Panc1 (cell line): ENCODE data around the gene GNB1. TPM values are rescaled to one million over a fixed set of nuclear protein-coding genes. Genes with fewer than 3 reads are reported as not detected.

Experiments
- ATAC-seq: fragments of 200-7000 bp; cut with Tn5 transposase; 2 replicates; pipeline ENCODE4 v1.9.1; 2020; ENCODE audit warnings: mild to moderate bottlenecking, moderate library complexity
- BruUV-seq: library from RNA; stranded (reverse); fragments of 400-500 nt; replicated peaks from 2 replicates; lab custom pipeline; 2021; lab: Mats Ljungman, UMichigan
- CTCF ChIA-PET: fragments of 300-600 bp; sonication (Branson Sonifier 250); formaldehyde crosslinking; loops from one replicate; lab custom pipeline; 2022; ENCODE audit warnings: antibody characterized with exemption; lab: Charles Lee
- POLR2A ChIA-PET: fragments of 300-600 bp; sonication (Branson Sonifier 250); formaldehyde crosslinking; loops from one replicate; lab custom pipeline; 2022; ENCODE audit warnings: antibody characterized with exemption; lab: Charles Lee
- DNase-seq: peaks from one replicate; pipeline ENCODE4 v3.0.0-alpha.2; 2010; ENCODE audit warnings: low read depth, low spot score
- H3K27ac ChIP-seq: 2 replicates; pipeline ENCODE4 v1.5.1; 2011; ENCODE audit warnings: mild to moderate bottlenecking, low read length, inconsistent platforms
- H3K27me3 ChIP-seq: fragments of 200-500 bp; sonication (Bioruptor generic); 2 replicates; pipeline ENCODE4 v1.6.0; 2014; ENCODE audit warnings: low read length, inconsistent platforms; ENCODE audit not compliant: control insufficient read depth, insufficient read depth
- H3K36me3 ChIP-seq: fragments of 200-500 bp; sonication (Bioruptor generic); 2 replicates; pipeline ENCODE4 v1.5.1; 2014; ENCODE audit warnings: inconsistent platforms, mild to moderate bottlenecking, low read length, moderate library complexity; ENCODE audit not compliant: control insufficient read depth, insufficient read depth
- H3K4me1 ChIP-seq: 2 replicates; pipeline ENCODE4 v1.5.1; 2011; ENCODE audit warnings: inconsistent platforms, mild to moderate bottlenecking, low read length, moderate library complexity; ENCODE audit not compliant: control insufficient read depth, insufficient read depth
- H3K4me3 ChIP-seq, 2 experiments: 2 replicates each; pipeline ENCODE4 v1.5.1; 2011 to 2012; ENCODE audit warnings: low read depth in 2 of 2, low read length in 2 of 2, mild to moderate bottlenecking in 2 of 2, inconsistent platforms in 1 of 2, moderate library complexity in 1 of 2
- H3K9me3 ChIP-seq: fragments of 200-500 bp; sonication (Bioruptor generic); 2 replicates; pipeline ENCODE4 v1.5.1; 2014; ENCODE audit warnings: low read depth, mild to moderate bottlenecking, inconsistent platforms, low read length, moderate library complexity; ENCODE audit not compliant: control insufficient read depth, insufficient read depth
- POLR2AphosphoS5 ChIP-seq: IDR thresholded peaks from 2 replicates; pipeline ENCODE4 v1.6.1; 2012; ENCODE audit warnings: mild to moderate bottlenecking, low read depth, low read length, moderate library complexity
- REST ChIP-seq, 2 experiments: IDR thresholded peaks; 2 replicates each; pipeline ENCODE4 v1.6.1; 2011 to 2012; ENCODE audit warnings: low read depth in 2 of 2, control low read depth in 1 of 2, low read length in 1 of 2, mild to moderate bottlenecking in 1 of 2, moderate library complexity in 1 of 2; ENCODE audit not compliant: insufficient read depth in 1 of 2
- SIN3A ChIP-seq: IDR thresholded peaks from 2 replicates; pipeline ENCODE4 v1.6.1; 2012; ENCODE audit warnings: low read depth, mild to moderate bottlenecking, low read length, moderate library complexity, borderline replicate concordance; ENCODE audit not compliant: insufficient read depth
- TCF7L2 ChIP-seq: IDR thresholded peaks from 2 replicates; pipeline ENCODE4 v1.6.1; 2011; ENCODE audit warnings: mild to moderate bottlenecking, low read depth, low read length, inconsistent platforms
- in situ Hi-C: cut with HindIII; loops from 2 replicates; pipeline ENCODE4 v1.10.0; 2016; ENCODE audit warnings: low sequenced_read_pairs, low pct_unique_long_range_greater_than_20kb
- intact Hi-C: fragments of 100-400 bp; cut with micrococcal nuclease; formaldehyde crosslinking; loops from one replicate; pipeline ENCODE4 v1.10.0; 2022; ENCODE audit not compliant: unreplicated experiment
- total RNA-seq: library from RNA; stranded (reverse); gene quantifications from one replicate; pipeline ENCODE4 v1.2.1, GENCODE V29; 2021; ENCODE audit not compliant: unreplicated experiment
- TF ChIP-seq, protein P1 (sequence below): fragments of 450-650 bp; IDR thresholded peaks from 2 replicates; pipeline ENCODE4 v1.5.1; 2017; ENCODE audit warnings: mild to moderate bottlenecking

The GNB1 gene
- total RNA-seq, 1 experiment from 2014 or later, result 499 TPM

DNA sequence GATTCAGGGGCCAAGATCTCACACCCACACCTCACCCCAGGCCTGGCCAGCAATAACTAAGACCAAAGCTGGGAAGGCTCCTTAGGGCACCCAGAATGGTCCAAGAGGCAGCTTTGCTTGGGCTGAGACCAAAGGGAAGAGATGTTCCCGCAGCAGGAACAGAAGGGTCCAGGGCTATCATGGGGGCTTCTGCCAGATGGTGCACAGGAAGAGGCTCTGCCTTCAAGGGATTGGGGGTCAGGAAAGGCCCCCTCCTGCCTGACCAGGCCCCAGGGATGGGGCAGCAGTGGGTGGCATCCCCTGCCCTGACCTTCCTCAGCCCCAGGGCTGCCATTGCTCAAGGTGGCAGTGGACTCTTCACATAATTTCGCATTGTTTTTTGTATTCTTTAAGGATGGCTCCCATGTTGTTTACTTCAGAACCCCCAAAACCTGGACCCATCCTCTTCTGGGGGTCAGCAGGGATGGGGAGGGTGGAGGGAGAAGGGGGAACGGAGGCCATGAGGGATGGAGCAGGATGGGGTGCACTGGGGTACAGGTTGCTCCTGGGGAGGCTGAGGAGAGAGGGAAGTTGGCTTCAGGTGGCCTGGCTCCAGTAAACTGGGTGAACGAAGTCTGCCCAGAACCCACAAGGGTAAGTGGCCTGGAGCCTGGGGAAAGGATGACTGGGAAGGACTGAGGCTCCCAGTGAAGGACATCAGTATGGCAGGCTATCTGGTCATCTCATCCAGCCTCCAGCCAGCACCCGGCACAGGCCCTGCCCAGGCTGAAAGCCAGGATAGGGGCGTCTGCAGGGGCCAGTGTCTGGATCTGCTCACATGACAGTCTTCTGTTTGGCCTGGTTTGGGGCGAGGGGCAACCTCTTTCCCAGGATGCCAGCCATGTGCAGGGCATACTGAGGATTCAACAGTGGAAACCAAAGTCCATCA, 110.0 kb downstream of the GNB1 start:
- in situ Hi-C loops (no loop called here), intact Hi-C loops (no loop called here)
- TF ChIP-seq SIN3A, result no peak
- TF ChIP-seq REST (IDR thresholded peaks at IDR 0.05; ENCODE audit: insufficient read depth in 1 of 2, low read depth in 2 of 2, low read length in 1 of 2), result no peak
- no peak for TF ChIP-seq POLR2AphosphoS5
- TF ChIP-seq TCF7L2, result no peak
- TF ChIP-seq, protein P1, sequence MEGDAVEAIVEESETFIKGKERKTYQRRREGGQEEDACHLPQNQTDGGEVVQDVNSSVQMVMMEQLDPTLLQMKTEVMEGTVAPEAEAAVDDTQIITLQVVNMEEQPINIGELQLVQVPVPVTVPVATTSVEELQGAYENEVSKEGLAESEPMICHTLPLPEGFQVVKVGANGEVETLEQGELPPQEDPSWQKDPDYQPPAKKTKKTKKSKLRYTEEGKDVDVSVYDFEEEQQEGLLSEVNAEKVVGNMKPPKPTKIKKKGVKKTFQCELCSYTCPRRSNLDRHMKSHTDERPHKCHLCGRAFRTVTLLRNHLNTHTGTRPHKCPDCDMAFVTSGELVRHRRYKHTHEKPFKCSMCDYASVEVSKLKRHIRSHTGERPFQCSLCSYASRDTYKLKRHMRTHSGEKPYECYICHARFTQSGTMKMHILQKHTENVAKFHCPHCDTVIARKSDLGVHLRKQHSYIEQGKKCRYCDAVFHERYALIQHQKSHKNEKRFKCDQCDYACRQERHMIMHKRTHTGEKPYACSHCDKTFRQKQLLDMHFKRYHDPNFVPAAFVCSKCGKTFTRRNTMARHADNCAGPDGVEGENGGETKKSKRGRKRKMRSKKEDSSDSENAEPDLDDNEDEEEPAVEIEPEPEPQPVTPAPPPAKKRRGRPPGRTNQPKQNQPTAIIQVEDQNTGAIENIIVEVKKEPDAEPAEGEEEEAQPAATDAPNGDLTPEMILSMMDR, result no peak
- ChIA-PET CTCF (interaction anchor here (1.0 kb wide), 1 partner anchor 125 kb away, joined by 5 read pairs; no protein-coding TSS in a partner anchor), POLR2A (no interaction called here)
- no TSS peak for BruUV-seq
- Histone ChIP-seq H3K4me3 (no peak overlapping the region), H3K27me3 (no peaks in the 10 kb centered on the region), H3K4me1 (peaks cover 36% of the 10 kb centered on the region), H3K36me3 (peaks cover 6% of the 10 kb centered on the region), H3K27ac (no peak overlapping the region), H3K9me3 (no peaks in the 10 kb centered on the region)
- no peak for DNase-seq
- ATAC-seq, result no peak

GRCh38 chr1:1779691-1780597, 110.9 kb downstream of the GNB1 start:
- TF ChIP-seq SIN3A (no peak), POLR2AphosphoS5 (no peak)
- TF ChIP-seq, protein P1, result no peak
- Histone ChIP-seq H3K27ac (peak overlapping the region; percentile 65; the same call in 1 of the 2 replicates), H3K27me3 (no peaks in the 10 kb centered on the region), H3K4me3 (no peak overlapping the region), H3K9me3 (no peaks in the 10 kb centered on the region), H3K4me1 (peaks cover 44% of the 10 kb centered on the region), H3K36me3 (no peaks in the 10 kb centered on the region)
- no TSS peak for BruUV-seq
- intact Hi-C loops (no loop called here), in situ Hi-C loops (no loop called here)
- POLR2A ChIA-PET, result no interaction called here
- ATAC-seq (no peak), DNase-seq (no peak)
- CTCF ChIA-PET, result interaction anchor here (1.0 kb wide), 1 partner anchor 126 kb away, joined by 5 read pairs; no protein-coding TSS in a partner anchor
